ENCODE measurements around the gene FCHSD2.

- no peak for TF ChIP-seq CTCF (IDR thresholded peaks at IDR 0.05; ENCODE audit: extremely low read depth in 1 of 2, insufficient read depth in 1 of 2, low read depth in 1 of 2, low read length in 2 of 2)
- no peak for TF ChIP-seq EZH2 (IDR thresholded peaks at IDR 0.05; ENCODE audit: borderline replicate concordance, low read depth, low read length, severe bottlenecking)
- no peak for TF ChIP-seq POLR2AphosphoS5 (IDR thresholded peaks at IDR 0.05; ENCODE audit: insufficient read depth, low read depth, low read length)
- TF ChIP-seq POLR2A (IDR thresholded peaks at IDR 0.05; ENCODE audit: low read depth, low read length), result no peak
- no peak for TF ChIP-seq MYC (IDR thresholded peaks at IDR 0.05; ENCODE audit: low read depth, low read length)
- no peak for TF ChIP-seq GATA2 (IDR thresholded peaks at IDR 0.05; ENCODE audit: insufficient read depth, insufficient read length, low read depth, low read length)
Observed at GRCh38 chr11:72886619-72887018, 255.5 kb downstream of the FCHSD2 start.

Measured in endothelial cell of umbilical vein (primary cell).